Measurements from ENCODE around the gene MEF2B.
A peak's percentile ranks its signal among the peaks of the same experiment; 100 is the strongest.

The MEF2B gene

GRCh38 chr19:19165396-19165795 is 4.7 kb downstream of the MEF2B start:
- peaks cover 15% of the 10 kb centered on the region; the same call in 1 of the 2 replicates for H3K36me3 ChIP-seq (ENCODE audit: insufficient read depth, low read length)
- no peak overlapping the region for H2AFZ ChIP-seq (ENCODE audit: low read length)
- no peaks in the 10 kb centered on the region for H3K27me3 ChIP-seq (ENCODE audit: insufficient read depth, low read length)
- H3K4me2 ChIP-seq (ENCODE audit: low read length) = peak overlapping the region; percentile 95; the same call in 1 of the 2 replicates
- peak overlapping the region; percentile 93 for H3K4me3 ChIP-seq (ENCODE audit: low read depth, low read length, poor library complexity, severe bottlenecking)
- peaks cover 92% of the 10 kb centered on the region for H3K4me1 ChIP-seq (ENCODE audit: insufficient read depth, low read length, severe bottlenecking)
- H3K9ac ChIP-seq (ENCODE audit: low read length) = peak overlapping the region; percentile 96; the same call in 1 of the 2 replicates
- TF ChIP-seq EZH2 (IDR thresholded peaks at IDR 0.05; ENCODE audit: borderline replicate concordance, low read length) = no peak
- TF ChIP-seq, protein P1, sequence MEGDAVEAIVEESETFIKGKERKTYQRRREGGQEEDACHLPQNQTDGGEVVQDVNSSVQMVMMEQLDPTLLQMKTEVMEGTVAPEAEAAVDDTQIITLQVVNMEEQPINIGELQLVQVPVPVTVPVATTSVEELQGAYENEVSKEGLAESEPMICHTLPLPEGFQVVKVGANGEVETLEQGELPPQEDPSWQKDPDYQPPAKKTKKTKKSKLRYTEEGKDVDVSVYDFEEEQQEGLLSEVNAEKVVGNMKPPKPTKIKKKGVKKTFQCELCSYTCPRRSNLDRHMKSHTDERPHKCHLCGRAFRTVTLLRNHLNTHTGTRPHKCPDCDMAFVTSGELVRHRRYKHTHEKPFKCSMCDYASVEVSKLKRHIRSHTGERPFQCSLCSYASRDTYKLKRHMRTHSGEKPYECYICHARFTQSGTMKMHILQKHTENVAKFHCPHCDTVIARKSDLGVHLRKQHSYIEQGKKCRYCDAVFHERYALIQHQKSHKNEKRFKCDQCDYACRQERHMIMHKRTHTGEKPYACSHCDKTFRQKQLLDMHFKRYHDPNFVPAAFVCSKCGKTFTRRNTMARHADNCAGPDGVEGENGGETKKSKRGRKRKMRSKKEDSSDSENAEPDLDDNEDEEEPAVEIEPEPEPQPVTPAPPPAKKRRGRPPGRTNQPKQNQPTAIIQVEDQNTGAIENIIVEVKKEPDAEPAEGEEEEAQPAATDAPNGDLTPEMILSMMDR (IDR thresholded peaks at IDR 0.05; ENCODE audit: low read length) = no peak
- H3F3A ChIP-seq (ENCODE audit: insufficient read depth, low read length) = peaks cover 2% of the 10 kb centered on the region
- H3K27ac ChIP-seq (ENCODE audit: low read depth, low read length, poor library complexity, severe bottlenecking) = peak overlapping the region; percentile 97
- peaks cover 16% of the 10 kb centered on the region for H3K79me2 ChIP-seq (ENCODE audit: insufficient read depth, low read length)
- no peaks in the 10 kb centered on the region for H4K20me1 ChIP-seq (ENCODE audit: insufficient read depth, low read length)
- no peaks in the 10 kb centered on the region for H3K9me3 ChIP-seq (ENCODE audit: low read length)
- no peaks in the 10 kb centered on the region for H3K9me2 ChIP-seq (ENCODE audit: low read depth, low read length)

- TF ChIP-seq, protein P1 (IDR thresholded peaks at IDR 0.05; ENCODE audit: low read length) = no peak
- TF ChIP-seq EZH2 (IDR thresholded peaks at IDR 0.05; ENCODE audit: borderline replicate concordance, low read length) = no peak
- Histone ChIP-seq H3K4me2 (ENCODE audit: low read length) (peak overlapping the region; percentile 72), H3K4me3 (ENCODE audit: low read depth, low read length, poor library complexity, severe bottlenecking) (no peak overlapping the region), H3K4me1 (ENCODE audit: insufficient read depth, low read length, severe bottlenecking) (peaks cover 100% of the 10 kb centered on the region), H3K27ac (ENCODE audit: low read depth, low read length, poor library complexity, severe bottlenecking) (peak overlapping the region; percentile 97), H3K27me3 (ENCODE audit: insufficient read depth, low read length) (no peaks in the 10 kb centered on the region), H3K9me3 (ENCODE audit: low read length) (no peaks in the 10 kb centered on the region), H3K36me3 (ENCODE audit: insufficient read depth, low read length) (peaks cover 8% of the 10 kb centered on the region; the same call in 1 of the 2 replicates), H3K9me2 (ENCODE audit: low read depth, low read length) (no peaks in the 10 kb centered on the region), H3F3A (ENCODE audit: insufficient read depth, low read length) (peaks cover 2% of the 10 kb centered on the region), H4K20me1 (ENCODE audit: insufficient read depth, low read length) (no peaks in the 10 kb centered on the region), H3K79me2 (ENCODE audit: insufficient read depth, low read length) (no peaks in the 10 kb centered on the region; the same call in 1 of the 2 replicates), H2AFZ (ENCODE audit: low read length) (no peak overlapping the region), H3K9ac (ENCODE audit: low read length) (peak overlapping the region; percentile 33; the same call in 1 of the 2 replicates)
These were observed 7.6 kb downstream of the MEF2B start for GRCh38 chr19:19162495-19162894.

DNA sequence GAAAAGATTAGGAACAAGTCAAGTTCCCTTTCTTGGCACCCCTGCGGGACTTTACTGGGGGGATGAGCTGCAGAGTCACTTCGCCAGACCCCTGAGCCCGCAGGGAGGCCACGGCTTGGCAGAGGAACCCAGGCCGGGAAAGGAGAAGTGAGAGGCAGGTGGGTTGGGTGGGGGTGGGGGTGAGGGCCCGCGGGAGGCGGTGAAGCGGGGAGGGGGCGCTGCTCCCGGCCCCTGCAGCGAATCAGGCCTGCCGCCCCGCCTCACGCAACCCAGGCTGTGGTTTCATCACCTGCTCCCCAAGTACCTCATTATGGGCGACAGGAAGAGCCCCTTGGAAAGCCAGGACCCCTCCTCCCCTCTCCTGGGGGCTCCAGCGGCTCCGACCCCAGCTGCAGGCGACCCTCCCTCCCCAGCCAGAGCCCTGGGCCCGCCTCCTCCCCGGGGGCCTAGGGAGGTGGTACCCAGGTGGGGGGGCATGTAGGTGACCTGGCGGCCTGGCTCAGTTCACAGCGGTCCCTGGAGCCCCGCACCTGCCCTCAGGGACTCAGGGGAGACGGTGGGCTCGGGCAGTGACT is 9.5 kb downstream of the MEF2B start:
- Histone ChIP-seq H2AFZ (ENCODE audit: low read length) (no peak overlapping the region), H3K9ac (ENCODE audit: low read length) (peak overlapping the region; percentile 75), H4K20me1 (ENCODE audit: insufficient read depth, low read length) (no peaks in the 10 kb centered on the region), H3F3A (ENCODE audit: insufficient read depth, low read length) (peaks cover 2% of the 10 kb centered on the region), H3K79me2 (ENCODE audit: insufficient read depth, low read length) (no peaks in the 10 kb centered on the region), H3K27me3 (ENCODE audit: insufficient read depth, low read length) (no peaks in the 10 kb centered on the region), H3K9me2 (ENCODE audit: low read depth, low read length) (no peaks in the 10 kb centered on the region), H3K9me3 (ENCODE audit: low read length) (no peaks in the 10 kb centered on the region), H3K4me1 (ENCODE audit: insufficient read depth, low read length, severe bottlenecking) (peaks cover 100% of the 10 kb centered on the region), H3K36me3 (ENCODE audit: insufficient read depth, low read length) (peaks cover 6% of the 10 kb centered on the region; the same call in 1 of the 2 replicates), H3K4me3 (ENCODE audit: low read depth, low read length, poor library complexity, severe bottlenecking) (peak overlapping the region; percentile 51), H3K4me2 (ENCODE audit: low read length) (peak overlapping the region; percentile 72), H3K27ac (ENCODE audit: low read depth, low read length, poor library complexity, severe bottlenecking) (peak overlapping the region; percentile 97)
- TF ChIP-seq, protein P1 (IDR thresholded peaks at IDR 0.05; ENCODE audit: low read length) = no peak

Data from OCI-LY1 (cell line).